Liver (tissue), 9 donors: ENCODE data around the gene UBE2E2. TPM values are rescaled to one million over a fixed set of nuclear protein-coding genes. Genes with fewer than 3 reads are reported as not detected.

Experiments
- DNase-seq: peaks from one replicate; pipeline ENCODE4 v3.0.0-alpha.2; 2017; ENCODE audit warnings: low spot score
- H3K27ac ChIP-seq, 2 donors: one replicate each; pipeline ENCODE4 v1.7.0; 2013; ENCODE audit warnings: inconsistent platforms in 2 of 2, low read length in 2 of 2, control low read depth in 1 of 2, low read depth in 1 of 2, mild to moderate bottlenecking in 1 of 2
- H3K27me3 ChIP-seq, 4 donors: one replicate each; pipeline versions ENCODE4 v1.6.1 to v1.7.0; 2013; ENCODE audit warnings: low read length in 3 of 4, inconsistent platforms in 1 of 4, mild to moderate bottlenecking in 1 of 4, moderate library complexity in 1 of 4; ENCODE audit not compliant: control insufficient read depth in 4 of 4, insufficient read depth in 4 of 4
- H3K36me3 ChIP-seq, 4 donors: one replicate each; pipeline versions ENCODE4 v1.6.1 to v1.7.0; 2013; ENCODE audit warnings: low read length in 3 of 4, mild to moderate bottlenecking in 3 of 4, low read depth in 1 of 4, moderate library complexity in 1 of 4; ENCODE audit not compliant: control insufficient read depth in 4 of 4, insufficient read depth in 3 of 4
- H3K4me1 ChIP-seq, 4 donors: one replicate each; pipeline versions ENCODE4 v1.6.1 to v1.7.0; 2013; ENCODE audit warnings: low read length in 3 of 4, mild to moderate bottlenecking in 3 of 4, moderate library complexity in 1 of 4; ENCODE audit not compliant: control insufficient read depth in 4 of 4, insufficient read depth in 4 of 4
- H3K4me3 ChIP-seq, 3 donors: one replicate each; pipeline versions ENCODE4 v1.6.1 to v1.7.0; 2013; ENCODE audit warnings: low read length in 3 of 3, control low read depth in 1 of 3, low read depth in 1 of 3, mild to moderate bottlenecking in 1 of 3
- H3K9ac ChIP-seq, 2 donors: one replicate each; pipeline ENCODE4 v1.7.0; 2013; ENCODE audit warnings: low read length in 2 of 2, mild to moderate bottlenecking in 2 of 2, moderate library complexity in 2 of 2, control low read depth in 1 of 2, low read depth in 1 of 2
- H3K9me3 ChIP-seq, 4 donors: one replicate each; pipeline versions ENCODE4 v1.6.1 to v1.7.0; 2013; ENCODE audit warnings: low read length in 3 of 4; ENCODE audit not compliant: control insufficient read depth in 4 of 4
- EGR1 ChIP-seq, 2 donors: IDR thresholded peaks; 2 replicates each; pipeline ENCODE4 v1.6.1; 2016 to 2018; ENCODE audit warnings: antibody characterized with exemption in 2 of 2, low read depth in 2 of 2
- FOXA2 ChIP-seq: IDR thresholded peaks from 2 replicates; pipeline ENCODE4 v1.6.1; 2016; ENCODE audit warnings: antibody characterized with exemption
- GABPA ChIP-seq, 2 donors: IDR thresholded peaks in 1 of 2; conservative IDR thresholded peaks in 1 of 2; 2 replicates each; pipeline ENCODE4 v1.6.1; 2016; ENCODE audit warnings: antibody characterized with exemption in 2 of 2, mild to moderate bottlenecking in 1 of 2, moderate library complexity in 1 of 2
- HNF4A ChIP-seq, 2 donors: conservative IDR thresholded peaks; 2 replicates each; pipeline ENCODE4 v1.6.1; 2016; ENCODE audit warnings: antibody characterized with exemption in 2 of 2, mild to moderate bottlenecking in 2 of 2
- HNF4G ChIP-seq: IDR thresholded peaks from 2 replicates; pipeline ENCODE4 v1.6.1; 2016; ENCODE audit warnings: antibody characterized with exemption
- JUND ChIP-seq, 2 donors: IDR thresholded peaks; 2 replicates each; pipeline ENCODE4 v1.6.1; 2016; ENCODE audit warnings: antibody characterized with exemption in 2 of 2
- MAX ChIP-seq: IDR thresholded peaks from 2 replicates; pipeline ENCODE4 v1.6.1; 2016; ENCODE audit warnings: antibody characterized with exemption
- NR2F2 ChIP-seq: IDR thresholded peaks from 2 replicates; pipeline ENCODE4 v1.6.1; 2016; ENCODE audit warnings: antibody characterized with exemption
- RAD21 ChIP-seq, 2 donors: IDR thresholded peaks; 2 replicates each; pipeline ENCODE4 v1.6.1; 2016; ENCODE audit warnings: antibody characterized with exemption in 2 of 2, mild to moderate bottlenecking in 2 of 2
- RXRA ChIP-seq, 2 donors: IDR thresholded peaks; 2 replicates each; pipeline ENCODE4 v1.6.1; 2017 to 2018; ENCODE audit warnings: antibody characterized with exemption in 2 of 2, mild to moderate bottlenecking in 1 of 2
- SP1 ChIP-seq: IDR thresholded peaks from 2 replicates; pipeline ENCODE4 v1.6.1; 2018; ENCODE audit warnings: antibody characterized with exemption, mild to moderate bottlenecking
- TAF1 ChIP-seq: conservative IDR thresholded peaks from 2 replicates; pipeline ENCODE4 v1.6.1; 2016; ENCODE audit warnings: antibody characterized with exemption, mild to moderate bottlenecking
- WGBS: extraction: QIAGEN DNeasy Blood & Tissue Kit; methylation state at CpG from one replicate; pipeline ENCODE4 v1.1.7; 2013; 5-methylcytosine and 5-hydroxymethylcytosine counted together
- polyA plus RNA-seq, 2 donors: library from polyadenylated mRNA; stranded (reverse) in 1 of 2; unstranded in 1 of 2; fragments of 200-250 nt in 1 of 2; fragments of >200 nt in 1 of 2; fragmentation: Nextera tagmentation in 1 of 2; extraction: Ambion mirVana in 1 of 2; gene quantifications; one replicate each; pipeline versions ENCODE4 v1.2.1 to v1.2.3, GENCODE V29; 2013 to 2015
- total RNA-seq, 2 donors: library from RNA; depleted of rRNA; stranded (reverse); fragments of >200 nt; gene quantifications; one replicate each; pipeline ENCODE4 v1.2.3, GENCODE V29; 2014
- TF ChIP-seq, protein P1 (sequence below): IDR thresholded peaks from 2 replicates; pipeline ENCODE4 v1.6.1; 2016; ENCODE audit warnings: antibody characterized with exemption
- TF ChIP-seq, protein P2 (sequence below): IDR thresholded peaks from 2 replicates; pipeline ENCODE4 v1.6.1; 2016; ENCODE audit warnings: antibody characterized with exemption
- donor health status: healthy.
- donor health status: healthy.
- donor health status: healthy.
- donor health status: healthy.
- donor health status: healthy.

The UBE2E2 gene
- total and polyA plus RNA-seq, 4 donors, result 9.0 to 27.8 (median 16.8) TPM

DNA sequence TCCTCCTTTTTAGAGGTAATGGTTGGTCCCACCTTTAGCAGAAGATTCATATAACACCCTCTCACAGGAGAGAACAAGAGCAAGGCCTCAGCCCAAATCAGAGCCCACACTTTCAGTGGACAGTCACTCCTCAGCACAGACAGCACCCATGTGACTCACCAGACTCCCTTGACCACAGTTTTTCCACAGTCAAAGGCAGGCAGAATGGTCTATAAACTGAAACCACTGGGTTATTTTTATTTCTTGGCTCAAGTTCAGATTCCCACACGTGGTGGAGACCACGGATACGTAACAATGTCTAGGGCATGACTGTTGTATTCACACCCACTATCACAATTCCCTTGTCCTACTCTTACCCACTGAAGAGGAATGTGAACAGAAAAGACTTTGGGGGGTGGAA lies 364.8 kb downstream of the UBE2E2 start:
- no peaks in the 10 kb centered on the region for H3K4me1 ChIP-seq
- 56% methylated on average over 3 of the region's 3 CpGs for WGBS
- H3K36me3 ChIP-seq, result no peaks in the 10 kb centered on the region
- no peak overlapping the region for H3K4me3 ChIP-seq
- no peak overlapping the region for H3K9ac ChIP-seq
- TF ChIP-seq, protein P1, sequence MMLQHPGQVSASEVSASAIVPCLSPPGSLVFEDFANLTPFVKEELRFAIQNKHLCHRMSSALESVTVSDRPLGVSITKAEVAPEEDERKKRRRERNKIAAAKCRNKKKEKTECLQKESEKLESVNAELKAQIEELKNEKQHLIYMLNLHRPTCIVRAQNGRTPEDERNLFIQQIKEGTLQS, result no peak
- TF ChIP-seq NR2F2, result no peak
- no peak overlapping the region for H3K27ac ChIP-seq
- DNase-seq, result no peak
- H3K27me3 ChIP-seq, result no peaks in the 10 kb centered on the region
- no peaks in the 10 kb centered on the region for H3K9me3 ChIP-seq

GRCh38 chr3:23573827-23574226 lies 370.7 kb downstream of the UBE2E2 start:
- peaks cover 0 to 4% (median under 1%) of the 10 kb centered on the region in 4 donors for H3K4me1 ChIP-seq
- TF ChIP-seq NR2F2 (no peak), RXRA (IDR thresholded peaks at IDR 0.05) (no peak), MAX (no peak), FOXA2 (no peak), EGR1 (IDR thresholded peaks at IDR 0.05; ENCODE audit: low read depth in 2 of 2) (no peak), TAF1 (no peak), HNF4G (no peak), HNF4A (conservative IDR thresholded peaks at IDR 0.05) (no peak)
- TF ChIP-seq, protein P2, sequence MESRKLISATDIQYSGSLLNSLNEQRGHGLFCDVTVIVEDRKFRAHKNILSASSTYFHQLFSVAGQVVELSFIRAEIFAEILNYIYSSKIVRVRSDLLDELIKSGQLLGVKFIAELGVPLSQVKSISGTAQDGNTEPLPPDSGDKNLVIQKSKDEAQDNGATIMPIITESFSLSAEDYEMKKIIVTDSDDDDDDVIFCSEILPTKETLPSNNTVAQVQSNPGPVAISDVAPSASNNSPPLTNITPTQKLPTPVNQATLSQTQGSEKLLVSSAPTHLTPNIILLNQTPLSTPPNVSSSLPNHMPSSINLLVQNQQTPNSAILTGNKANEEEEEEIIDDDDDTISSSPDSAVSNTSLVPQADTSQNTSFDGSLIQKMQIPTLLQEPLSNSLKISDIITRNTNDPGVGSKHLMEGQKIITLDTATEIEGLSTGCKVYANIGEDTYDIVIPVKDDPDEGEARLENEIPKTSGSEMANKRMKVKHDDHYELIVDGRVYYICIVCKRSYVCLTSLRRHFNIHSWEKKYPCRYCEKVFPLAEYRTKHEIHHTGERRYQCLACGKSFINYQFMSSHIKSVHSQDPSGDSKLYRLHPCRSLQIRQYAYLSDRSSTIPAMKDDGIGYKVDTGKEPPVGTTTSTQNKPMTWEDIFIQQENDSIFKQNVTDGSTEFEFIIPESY, result no peak
- TF ChIP-seq, protein P1, result no peak
- H3K9ac ChIP-seq, result no peak overlapping the region
- no peak overlapping the region for H3K4me3 ChIP-seq
- no peaks in the 10 kb centered on the region for H3K9me3 ChIP-seq
- no peaks in the 10 kb centered on the region for H3K36me3 ChIP-seq
- WGBS, result 95% methylated on average over 3 of the region's 3 CpGs
- H3K27ac ChIP-seq, result no peak overlapping the region
- H3K27me3 ChIP-seq, result no peaks in the 10 kb centered on the region
- no peak for DNase-seq

GRCh38 chr3:23574822-23575315 lies 371.7 kb downstream of the UBE2E2 start:
- H3K4me1 ChIP-seq, result peaks cover 0 to 4% (median under 1%) of the 10 kb centered on the region in 4 donors
- WGBS, result 99% methylated on average over 1 of the region's 1 CpG
- no peak overlapping the region for H3K27ac ChIP-seq
- H3K27me3 ChIP-seq, result no peaks in the 10 kb centered on the region
- no peaks in the 10 kb centered on the region for H3K9me3 ChIP-seq
- TF ChIP-seq, protein P2, result no peak
- no peak for TF ChIP-seq SP1
- TF ChIP-seq EGR1 (IDR thresholded peaks at IDR 0.05; ENCODE audit: low read depth in 2 of 2), result no peak
- no peak for TF ChIP-seq RXRA (IDR thresholded peaks at IDR 0.05)
- TF ChIP-seq, protein P1, result no peak
- TF ChIP-seq RAD21 (IDR thresholded peaks at IDR 0.05), result no peak
- TF ChIP-seq JUND (IDR thresholded peaks at IDR 0.05), result no peak
- no peak for TF ChIP-seq FOXA2
- no peak for TF ChIP-seq GABPA (IDR thresholded peaks at IDR 0.05 in 1 of 2, conservative IDR thresholded peaks at IDR 0.05 in 1 of 2)
- DNase-seq, result no peak
- no peaks in the 10 kb centered on the region for H3K36me3 ChIP-seq
- H3K9ac ChIP-seq, result no peak overlapping the region
- no peak overlapping the region for H3K4me3 ChIP-seq
